Spleen (tissue), 7 donors: ENCODE data around the gene SV2B.

ENCODE experiments used
- CTCF ChIP-seq, 11 experiments: fragments of 200-600 bp in 7 of 11; fragments of 450-650 bp in 4 of 11; sonication (generic) in 4 of 11; IDR thresholded peaks in 8 of 11; conservative IDR thresholded peaks in 3 of 11; 1 replicate in 7 of 11; 2 replicates in 4 of 11; pipeline versions ENCODE4 v1.4.0 to v1.8.0; 2016 to 2021; ENCODE audit warnings: antibody characterized with exemption in 11 of 11, inconsistent platforms in 4 of 11, mild to moderate bottlenecking in 1 of 11
- POLR2A ChIP-seq, 3 donors: fragments of 450-650 bp; IDR thresholded peaks; one replicate each; pipeline ENCODE4 v1.5.1; 2017; ENCODE audit warnings: antibody characterized with exemption in 3 of 3, mild to moderate bottlenecking in 1 of 3
- donor health status: DM: no; HTN: no; CAD: no; lungs with moderate emphysema.
- donor health status: DM: no; HTN: no; CAD: no.
- donor health status: DM: no; HTN: no; CAD: no.

- TF ChIP-seq POLR2A (IDR thresholded peaks at IDR 0.05) (no peak), CTCF (IDR thresholded peaks at IDR 0.05 in 8 of 11, conservative IDR thresholded peaks at IDR 0.05 in 3 of 11) (peak in 7 of 11 experiments; percentile 14 to 34 (median 27))
Observed at GRCh38 chr15:91142106-91142744, 42.2 kb downstream of the SV2B start.
